ENCODE data around the gene FUNDC2. TPM values are rescaled to one million over a fixed set of nuclear protein-coding genes. Genes with fewer than 3 reads are reported as not detected.
"Not testable (repeated sequence)": the region's sequence is repeated elsewhere in the genome, so short reads cannot be mapped to it uniquely, and the experiment has no call there.

Gene FUNDC2
- total RNA-seq, 4 donors from 2014 or later, result 65.8 to 110 (median 83.7) TPM

GRCh38 chrX:155005190-155005589, 21.5 kb upstream of the FUNDC2 start:
- no peak for DNase-seq (ENCODE audit: low spot score)
- no peak for ATAC-seq (ENCODE audit: low FRiP score)
- no peak for TF ChIP-seq CTCF (IDR thresholded peaks at IDR 0.05)

- not testable (repeated sequence) for DNase-seq (ENCODE audit: low spot score); ATAC-seq (ENCODE audit: low FRiP score)
Measured at GRCh38 chrX:155006379-155006778, 20.3 kb upstream of the FUNDC2 start.

GRCh38 chrX:155006913-155007671, 19.6 kb upstream of the FUNDC2 start:
- ATAC-seq (ENCODE audit: low FRiP score); DNase-seq (ENCODE audit: low spot score): not testable (repeated sequence)

- ATAC-seq (ENCODE audit: low FRiP score); DNase-seq (ENCODE audit: low spot score): not testable (repeated sequence)
Measured at GRCh38 chrX:155008578-155008977, 18.1 kb upstream of the FUNDC2 start.

- TF ChIP-seq CTCF (IDR thresholded peaks at IDR 0.05), result no peak
- ATAC-seq (ENCODE audit: low FRiP score), result no peak
- DNase-seq (ENCODE audit: low spot score), result no peak
Measured at GRCh38 chrX:155009994-155010472, 16.6 kb upstream of the FUNDC2 start.

- ATAC-seq (ENCODE audit: low FRiP score), result no peak
- TF ChIP-seq CTCF (IDR thresholded peaks at IDR 0.05), result no peak
- no peak for DNase-seq (ENCODE audit: low spot score)
Measured at GRCh38 chrX:155020591-155020990, 6.1 kb upstream of the FUNDC2 start.

GRCh38 chrX:155022585-155022984, 4.1 kb upstream of the FUNDC2 start, which contains the start of gene F8:
TSS of gene F8 (minus strand) at chrX:155022723. CDS start at chrX:155022552, 171 bp downstream.
- DNase-seq (ENCODE audit: low spot score) (no peak), ATAC-seq (ENCODE audit: low FRiP score) (no peak)
- TF ChIP-seq CTCF (IDR thresholded peaks at IDR 0.05), result no peak

- DNase-seq (ENCODE audit: low spot score) (no peak), ATAC-seq (ENCODE audit: low FRiP score) (no peak)
- no peak for TF ChIP-seq CTCF (IDR thresholded peaks at IDR 0.05)
Measured at GRCh38 chrX:155023907-155024833, 2.5 kb upstream of the FUNDC2 start.

All from omental fat pad (tissue), 4 donors.